GM23338 (cell line): ENCODE data around the gene CTNNA3. TPM values are rescaled to one million over a fixed set of nuclear protein-coding genes. Genes with fewer than 3 reads are reported as not detected.

Source experiments
- ATAC-seq: fragments of 200-7000 bp; cut with Tn5 transposase; 3 replicates; pipeline ENCODE4 v1.9.1; 2020
- DNase-seq: peaks from one replicate; pipeline ENCODE4 v3.0.0-alpha.2; 2015; ENCODE audit warnings: low spot score
- H2AFZ ChIP-seq: fragments of 200-600 bp; sonication (generic); 2 replicates; pipeline ENCODE4 v1.8.0; 2016; ENCODE audit warnings: antibody characterized with exemption, mild to moderate bottlenecking, moderate library complexity
- H3F3A ChIP-seq: fragments of 200-600 bp; sonication (generic); replicated peaks from 2 replicates; pipeline ENCODE4 v1.8.0; 2017; ENCODE audit warnings: antibody characterized with exemption, mixed run types, low read depth
- H3K27ac ChIP-seq: fragments of 200-600 bp; sonication (generic); 2 replicates; pipeline ENCODE4 v1.6.1; 2016; ENCODE audit warnings: low read depth
- H3K27me3 ChIP-seq: fragments of 200-600 bp; sonication (generic); 2 replicates; pipeline ENCODE4 v1.8.0; 2016; ENCODE audit warnings: mild to moderate bottlenecking, mixed run types, moderate library complexity; ENCODE audit not compliant: insufficient read depth
- H3K36me3 ChIP-seq: fragments of 200-600 bp; sonication (generic); 2 replicates; pipeline ENCODE4 v1.8.0; 2016; ENCODE audit warnings: mild to moderate bottlenecking; ENCODE audit not compliant: insufficient read depth
- H3K4me1 ChIP-seq: fragments of 200-600 bp; sonication (generic); 2 replicates; pipeline ENCODE4 v1.8.0; 2016; ENCODE audit warnings: mild to moderate bottlenecking, moderate library complexity; ENCODE audit not compliant: insufficient read depth
- H3K4me2 ChIP-seq: fragments of 200-600 bp; sonication (generic); 2 replicates; pipeline ENCODE4 v1.7.1; 2017; ENCODE audit warnings: mixed run types
- H3K4me3 ChIP-seq: fragments of 200-600 bp; sonication (generic); 2 replicates; pipeline ENCODE4 v1.6.1; 2016; ENCODE audit warnings: mixed run types
- H3K79me2 ChIP-seq: fragments of 200-600 bp; sonication (generic); replicated peaks from 2 replicates; pipeline ENCODE4 v1.8.0; 2017; ENCODE audit warnings: mild to moderate bottlenecking; ENCODE audit not compliant: insufficient read depth
- H3K9me2 ChIP-seq: fragments of 200-600 bp; sonication (generic); 2 replicates; pipeline ENCODE4 v1.8.0; 2017; ENCODE audit not compliant: insufficient read depth
- H4K20me1 ChIP-seq: fragments of 200-600 bp; sonication (generic); replicated peaks from 2 replicates; pipeline ENCODE4 v1.8.0; 2017; ENCODE audit warnings: mild to moderate bottlenecking; ENCODE audit not compliant: insufficient read depth
- H3K27ac Mint-ChIP-seq: 2 replicates; pipeline ENCODE4 v1.8.0; 2020; ENCODE audit warnings: inconsistent platforms, mild to moderate bottlenecking, moderate library complexity, mixed read lengths
- H3K27me3 Mint-ChIP-seq: 3 replicates; pipeline ENCODE4 v1.8.0; 2022; ENCODE audit warnings: low read depth, mild to moderate bottlenecking, moderate library complexity, mixed read lengths, inconsistent platforms; ENCODE audit not compliant: insufficient read depth, poor library complexity
- H3K36me3 Mint-ChIP-seq: 3 replicates; pipeline ENCODE4 v1.8.0; 2021; ENCODE audit warnings: low read depth, mild to moderate bottlenecking, inconsistent platforms, moderate library complexity, mixed read lengths
- H3K4me1 Mint-ChIP-seq: 3 replicates; pipeline ENCODE4 v1.8.0; 2020; ENCODE audit warnings: mild to moderate bottlenecking, inconsistent platforms, mixed read lengths
- H3K4me3 Mint-ChIP-seq: 3 replicates; pipeline ENCODE4 v1.8.0; 2021; ENCODE audit warnings: moderate library complexity, mild to moderate bottlenecking, inconsistent platforms, mixed read lengths
- H3K9me3 Mint-ChIP-seq: 3 replicates; pipeline ENCODE4 v1.8.0; 2020; ENCODE audit warnings: moderate library complexity, mild to moderate bottlenecking, inconsistent platforms, mixed read lengths
- CREB1 ChIP-seq: fragments of 250-450 bp; sonication (Bioruptor Pico); IDR thresholded peaks from 2 replicates; pipeline ENCODE4 v1.5.0; 2020; ENCODE audit warnings: low read depth, mild to moderate bottlenecking, moderate library complexity
- ETS1 ChIP-seq: IDR thresholded peaks from 2 replicates; pipeline ENCODE4 v1.6.1; 2016; ENCODE audit warnings: antibody characterized with exemption
- EZH2phosphoT487 ChIP-seq: fragments of 200-600 bp; sonication (generic); IDR thresholded peaks from one replicate; pipeline ENCODE4 v1.8.1; 2018; ENCODE audit warnings: antibody characterized with exemption; ENCODE audit not compliant: unreplicated experiment
- JUNB ChIP-seq: IDR thresholded peaks from one replicate; pipeline ENCODE4 v1.6.1; 2016; ENCODE audit warnings: antibody characterized with exemption; ENCODE audit not compliant: unreplicated experiment
- NANOG ChIP-seq: IDR thresholded peaks from 2 replicates; pipeline ENCODE4 v1.6.1; 2016; ENCODE audit warnings: antibody characterized with exemption, borderline replicate concordance
- ZNF114 ChIP-seq: fragments of 250-450 bp; sonication (Bioruptor Pico); IDR thresholded peaks from 2 replicates; pipeline ENCODE4 v1.5.0; 2020; ENCODE audit warnings: mild to moderate bottlenecking, moderate library complexity
- ZNF331 ChIP-seq: fragments of 250-450 bp; sonication (Bioruptor Pico); IDR thresholded peaks from 2 replicates; pipeline ENCODE4 v1.5.0; 2020; ENCODE audit warnings: low read depth, mild to moderate bottlenecking, moderate library complexity
- polyA plus RNA-seq: library from polyadenylated mRNA; unstranded; fragments of >200 nt; fragmentation: Nextera tagmentation; extraction: Ambion mirVana; gene quantifications from 2 replicates; pipeline ENCODE4 v1.2.1, GENCODE V29; 2016
- total RNA-seq: library from RNA; depleted of rRNA; stranded (reverse); fragments of >200 nt; shearing (Covaris generic); gene quantifications from 2 replicates; pipeline ENCODE4 v1.2.3, GENCODE V29; 2014
- TF ChIP-seq, protein P1 (sequence below), 2 experiments: fragments of 200-600 bp in 1 of 2; sonication (generic) in 1 of 2; conservative IDR thresholded peaks; 2 replicates each; pipeline versions ENCODE4 v1.5.1 to v1.6.1; 2016 to 2017; ENCODE audit warnings: antibody characterized with exemption in 2 of 2, low read depth in 2 of 2, mild to moderate bottlenecking in 2 of 2, moderate library complexity in 1 of 2
- TF ChIP-seq, protein P2 (sequence below): IDR thresholded peaks from one replicate; pipeline ENCODE4 v1.6.1; 2018; ENCODE audit warnings: antibody characterized with exemption; ENCODE audit not compliant: unreplicated experiment

Gene CTNNA3
- total and polyA plus RNA-seq, 2 experiments from 2014 or later, result 0.71 to 3.3 TPM

- TF ChIP-seq ETS1 (no peak), ZNF331 (CRISPR knock-in tag) (no peak), ZNF114 (CRISPR knock-in tag) (no peak)
- TF ChIP-seq, protein P1, sequence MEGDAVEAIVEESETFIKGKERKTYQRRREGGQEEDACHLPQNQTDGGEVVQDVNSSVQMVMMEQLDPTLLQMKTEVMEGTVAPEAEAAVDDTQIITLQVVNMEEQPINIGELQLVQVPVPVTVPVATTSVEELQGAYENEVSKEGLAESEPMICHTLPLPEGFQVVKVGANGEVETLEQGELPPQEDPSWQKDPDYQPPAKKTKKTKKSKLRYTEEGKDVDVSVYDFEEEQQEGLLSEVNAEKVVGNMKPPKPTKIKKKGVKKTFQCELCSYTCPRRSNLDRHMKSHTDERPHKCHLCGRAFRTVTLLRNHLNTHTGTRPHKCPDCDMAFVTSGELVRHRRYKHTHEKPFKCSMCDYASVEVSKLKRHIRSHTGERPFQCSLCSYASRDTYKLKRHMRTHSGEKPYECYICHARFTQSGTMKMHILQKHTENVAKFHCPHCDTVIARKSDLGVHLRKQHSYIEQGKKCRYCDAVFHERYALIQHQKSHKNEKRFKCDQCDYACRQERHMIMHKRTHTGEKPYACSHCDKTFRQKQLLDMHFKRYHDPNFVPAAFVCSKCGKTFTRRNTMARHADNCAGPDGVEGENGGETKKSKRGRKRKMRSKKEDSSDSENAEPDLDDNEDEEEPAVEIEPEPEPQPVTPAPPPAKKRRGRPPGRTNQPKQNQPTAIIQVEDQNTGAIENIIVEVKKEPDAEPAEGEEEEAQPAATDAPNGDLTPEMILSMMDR (conservative IDR thresholded peaks at IDR 0.05; ENCODE audit: low read depth in 2 of 2), result no peak
These were observed 653.0 kb downstream of the CTNNA3 start (continued) for GRCh38 chr10:67043041-67043440.

- no peak for DNase-seq
- H3K4me1 Mint-ChIP-seq, result no peaks in the 10 kb centered on the region
- no peak overlapping the region for H3K4me3 Mint-ChIP-seq
- H3K79me2 ChIP-seq, result no peaks in the 10 kb centered on the region
- no peaks in the 10 kb centered on the region for H3K27me3 Mint-ChIP-seq
- no peak overlapping the region for H2AFZ ChIP-seq
- H3K9me3 Mint-ChIP-seq, result no peaks in the 10 kb centered on the region
- H3K36me3 ChIP-seq, result no peaks in the 10 kb centered on the region
- H3K4me2 ChIP-seq, result no peak overlapping the region
- H3K4me1 ChIP-seq, result no peaks in the 10 kb centered on the region
- no peaks in the 10 kb centered on the region for H3K27me3 ChIP-seq
- H3K27ac Mint-ChIP-seq, result no peak overlapping the region
- no peaks in the 10 kb centered on the region for H3K9me2 ChIP-seq
- H3K4me3 ChIP-seq, result no peak overlapping the region
- ATAC-seq, result no peak
- H3F3A ChIP-seq, result no peaks in the 10 kb centered on the region
- H3K36me3 Mint-ChIP-seq, result no peaks in the 10 kb centered on the region
- H4K20me1 ChIP-seq, result no peaks in the 10 kb centered on the region
- H3K27ac ChIP-seq, result no peak overlapping the region
- no peak for TF ChIP-seq JUNB
- TF ChIP-seq, protein P1 (conservative IDR thresholded peaks at IDR 0.05; ENCODE audit: low read depth in 2 of 2), result no peak
- TF ChIP-seq ETS1, result no peak
- no peak for TF ChIP-seq NANOG
- no peak for TF ChIP-seq ZNF331 (CRISPR knock-in tag)
- TF ChIP-seq, protein P2, sequence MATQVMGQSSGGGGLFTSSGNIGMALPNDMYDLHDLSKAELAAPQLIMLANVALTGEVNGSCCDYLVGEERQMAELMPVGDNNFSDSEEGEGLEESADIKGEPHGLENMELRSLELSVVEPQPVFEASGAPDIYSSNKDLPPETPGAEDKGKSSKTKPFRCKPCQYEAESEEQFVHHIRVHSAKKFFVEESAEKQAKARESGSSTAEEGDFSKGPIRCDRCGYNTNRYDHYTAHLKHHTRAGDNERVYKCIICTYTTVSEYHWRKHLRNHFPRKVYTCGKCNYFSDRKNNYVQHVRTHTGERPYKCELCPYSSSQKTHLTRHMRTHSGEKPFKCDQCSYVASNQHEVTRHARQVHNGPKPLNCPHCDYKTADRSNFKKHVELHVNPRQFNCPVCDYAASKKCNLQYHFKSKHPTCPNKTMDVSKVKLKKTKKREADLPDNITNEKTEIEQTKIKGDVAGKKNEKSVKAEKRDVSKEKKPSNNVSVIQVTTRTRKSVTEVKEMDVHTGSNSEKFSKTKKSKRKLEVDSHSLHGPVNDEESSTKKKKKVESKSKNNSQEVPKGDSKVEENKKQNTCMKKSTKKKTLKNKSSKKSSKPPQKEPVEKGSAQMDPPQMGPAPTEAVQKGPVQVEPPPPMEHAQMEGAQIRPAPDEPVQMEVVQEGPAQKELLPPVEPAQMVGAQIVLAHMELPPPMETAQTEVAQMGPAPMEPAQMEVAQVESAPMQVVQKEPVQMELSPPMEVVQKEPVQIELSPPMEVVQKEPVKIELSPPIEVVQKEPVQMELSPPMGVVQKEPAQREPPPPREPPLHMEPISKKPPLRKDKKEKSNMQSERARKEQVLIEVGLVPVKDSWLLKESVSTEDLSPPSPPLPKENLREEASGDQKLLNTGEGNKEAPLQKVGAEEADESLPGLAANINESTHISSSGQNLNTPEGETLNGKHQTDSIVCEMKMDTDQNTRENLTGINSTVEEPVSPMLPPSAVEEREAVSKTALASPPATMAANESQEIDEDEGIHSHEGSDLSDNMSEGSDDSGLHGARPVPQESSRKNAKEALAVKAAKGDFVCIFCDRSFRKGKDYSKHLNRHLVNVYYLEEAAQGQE, result no peak
- TF ChIP-seq CREB1 (CRISPR knock-in tag), result no peak
- TF ChIP-seq EZH2phosphoT487, result no peak
These were observed 659.2 kb downstream of the CTNNA3 start for GRCh38 chr10:67036808-67037207.
